Prostate gland (tissue), 2 donors: Measurements from ENCODE around the gene ZAR1.

ENCODE experiments used
- CTCF ChIP-seq, 4 experiments: fragments of 200-600 bp in 2 of 4; fragments of 450-650 bp in 2 of 4; sonication (generic) in 2 of 4; IDR thresholded peaks; 1 replicate in 3 of 4; 2 replicates in 1 of 4; pipeline ENCODE4 v1.5.1; 2016 to 2019; ENCODE audit warnings: antibody characterized with exemption in 4 of 4, mild to moderate bottlenecking in 2 of 4, moderate library complexity in 2 of 4
- POLR2AphosphoS5 ChIP-seq: sonication (generic); formaldehyde crosslinking; IDR thresholded peaks from one replicate; pipeline ENCODE4 v1.6.1; 2017; ENCODE audit warnings: antibody characterized with exemption

- TF ChIP-seq POLR2AphosphoS5 (no peak), CTCF (IDR thresholded peaks at IDR 0.05) (no peak)
Measured at GRCh38 chr4:48509543-48509942, 19.5 kb downstream of the ZAR1 start.
